GM21825 (cell line): ENCODE results near the gene GADL1.

Experiments
- ATAC-seq: cut with Tn5 transposase; IDR thresholded peaks from one replicate; pipeline ENCODE4 v1.9.1; 2021; ENCODE audit warnings: mild to moderate bottlenecking, moderate library complexity; ENCODE audit not compliant: unreplicated experiment

GADL1 gene

DNA sequence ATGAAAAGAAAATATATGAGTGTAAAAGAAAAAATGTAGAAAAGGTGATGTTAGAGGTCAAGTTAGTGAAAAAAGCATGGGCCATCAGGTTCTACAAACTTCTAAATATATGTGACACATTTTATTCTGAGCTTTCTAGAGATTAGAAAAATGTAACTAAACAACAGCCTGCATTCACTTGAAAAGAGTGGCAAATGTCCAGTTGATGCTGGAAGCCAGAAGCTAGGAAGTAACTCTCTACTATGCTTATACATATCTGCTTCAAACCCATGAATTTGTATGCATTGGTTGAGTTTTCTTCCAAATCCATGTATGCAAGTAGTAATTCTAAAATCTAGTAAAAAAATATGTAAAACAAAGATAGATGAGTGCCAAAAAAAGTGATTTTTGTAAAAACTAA is 164.5 kb downstream of the GADL1 start:
- no peak for ATAC-seq

DNA sequence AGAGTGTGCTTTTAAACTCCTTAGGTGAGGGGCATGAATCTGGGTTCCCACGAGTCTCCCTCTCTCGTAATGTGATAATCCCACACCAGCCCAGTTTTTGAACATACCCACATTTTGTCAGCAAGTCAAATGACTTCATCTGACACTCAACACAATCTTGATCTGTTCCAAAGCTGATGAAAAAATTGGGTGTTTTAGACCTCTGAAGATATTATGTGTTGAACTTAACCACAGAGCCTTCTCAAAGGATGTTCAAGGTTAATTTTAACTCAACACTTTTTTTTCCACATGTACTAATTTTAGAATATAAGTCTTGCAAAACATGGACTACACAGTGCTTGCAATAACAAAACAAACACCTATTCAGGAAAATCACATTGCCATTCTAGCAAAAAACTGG is 164.9 kb downstream of the GADL1 start:
- no peak for ATAC-seq

DNA sequence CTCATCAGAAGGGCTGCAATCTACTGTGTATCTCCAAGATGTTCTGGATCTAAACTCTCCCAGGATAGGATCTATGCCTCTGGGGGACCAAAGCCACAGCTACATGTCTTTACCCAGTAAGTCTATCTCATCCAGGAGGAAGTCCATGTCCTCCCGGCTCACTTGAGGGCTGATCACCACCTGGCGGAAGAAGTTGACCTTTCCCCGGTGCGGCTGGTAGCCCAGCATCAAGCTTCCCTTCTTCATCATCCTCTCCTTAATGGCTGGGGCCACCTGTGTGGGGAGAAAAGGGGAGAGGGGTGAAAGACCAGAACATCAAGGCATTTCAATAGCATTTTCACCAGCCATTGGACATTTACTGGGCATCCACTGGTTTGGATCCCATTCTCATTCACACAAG is 166.3 kb downstream of the GADL1 start:
- no peak for ATAC-seq

DNA sequence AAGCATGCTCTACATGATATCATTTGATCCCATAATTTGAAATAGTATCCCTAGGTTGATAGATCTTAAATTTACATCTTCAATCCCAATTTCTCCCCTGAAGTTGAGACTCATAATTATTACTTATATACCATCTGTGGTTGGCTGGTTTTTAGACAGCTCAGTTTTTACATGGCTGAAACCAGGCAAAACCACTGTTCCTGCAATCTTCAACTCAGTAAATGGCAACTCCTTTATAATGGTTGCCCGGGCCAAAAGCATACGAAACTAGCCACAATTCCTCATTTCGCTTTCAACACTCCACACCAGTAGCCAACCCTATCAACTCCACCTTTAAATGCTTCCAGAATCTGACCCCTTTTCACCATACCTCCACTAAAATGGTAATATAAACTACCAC is 169.6 kb downstream of the GADL1 start:
- no peak for ATAC-seq

DNA sequence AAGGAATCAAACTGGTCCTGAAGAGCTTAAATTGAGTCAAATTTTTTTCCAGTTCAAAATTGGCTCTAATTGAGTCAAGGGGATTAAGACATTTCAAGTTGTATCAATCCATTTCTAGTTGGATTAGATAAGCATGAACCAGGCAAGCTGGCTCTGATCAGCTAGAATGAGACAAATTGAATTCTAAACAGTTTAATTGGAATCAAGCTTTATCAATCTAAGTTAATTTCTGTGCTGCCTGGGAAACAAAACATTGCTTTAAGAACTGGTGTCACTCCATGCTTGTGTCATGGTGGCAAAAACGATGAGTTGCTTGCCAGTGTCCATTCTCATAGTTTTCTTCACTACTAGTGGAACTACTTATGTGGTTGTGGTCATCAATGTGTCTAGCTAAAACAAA is 171.2 kb downstream of the GADL1 start:
- no peak for ATAC-seq

DNA sequence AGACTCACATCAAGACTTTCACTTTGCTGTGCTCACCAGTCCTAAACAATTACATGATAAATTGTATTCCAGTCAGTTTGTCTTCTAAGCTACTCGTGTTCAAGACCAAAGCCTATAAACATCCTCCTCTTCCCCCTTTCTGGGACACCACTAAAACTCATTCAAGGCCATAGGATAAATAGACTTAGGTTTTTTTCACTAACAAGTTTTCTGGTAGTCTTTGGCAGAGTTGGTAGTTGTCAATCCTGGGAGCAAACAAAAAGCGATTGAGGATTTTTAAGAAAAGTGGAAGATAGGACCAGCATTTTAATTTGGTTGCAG is 173.2 kb downstream of the GADL1 start:
- no peak for ATAC-seq

DNA sequence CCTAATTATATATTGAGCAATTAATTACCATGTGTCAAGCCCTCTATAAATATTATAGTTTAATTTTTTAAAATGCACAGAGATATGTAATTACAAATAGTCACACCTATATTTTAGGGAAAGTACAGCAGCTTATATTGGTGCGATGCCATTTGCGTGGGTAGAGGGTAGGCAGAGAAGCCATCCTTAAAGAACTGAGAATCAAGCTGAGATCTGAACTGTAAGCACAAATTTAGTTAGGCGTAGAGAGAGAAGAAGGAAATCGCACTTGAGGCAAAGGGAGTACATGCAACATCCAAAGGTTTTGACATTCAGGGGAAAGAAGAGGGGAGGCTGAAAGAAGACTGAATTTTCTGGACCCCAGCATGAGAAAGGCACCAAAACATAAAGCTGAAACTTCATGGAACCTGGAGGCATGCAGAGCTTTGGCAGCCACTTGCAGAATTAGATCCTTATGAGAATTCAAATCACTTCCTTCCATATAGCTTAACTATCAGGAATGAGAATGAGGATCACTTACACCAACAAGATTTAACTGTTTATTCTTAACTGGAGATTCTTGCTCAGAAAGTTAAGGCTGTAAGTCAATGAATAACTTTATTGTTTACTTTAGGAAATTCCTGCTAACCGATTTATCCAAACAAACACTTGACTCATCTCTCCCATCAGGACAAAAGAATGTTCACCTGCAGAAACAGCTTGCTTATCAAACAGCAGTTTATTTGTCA is 173.7 kb downstream of the GADL1 start:
- no peak for ATAC-seq

DNA sequence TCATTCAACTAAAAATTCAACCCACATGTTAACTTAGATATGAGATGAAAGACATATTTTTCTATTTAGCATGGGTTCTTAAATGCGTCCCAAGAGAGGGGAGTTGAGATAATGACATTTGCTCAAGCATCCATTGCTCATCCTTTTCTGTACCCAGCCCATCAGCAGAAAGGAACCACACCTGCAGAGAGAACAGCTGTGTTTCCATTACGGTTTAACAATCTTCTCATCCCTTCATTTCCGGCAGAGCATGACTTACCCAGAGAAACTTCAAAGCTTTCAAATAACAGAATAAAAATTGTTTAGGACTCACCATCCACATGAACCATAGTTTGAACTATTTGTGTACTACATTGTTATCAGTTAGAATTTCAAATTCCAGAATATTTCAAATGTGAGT is 174.9 kb downstream of the GADL1 start:
- ATAC-seq = no peak

DNA sequence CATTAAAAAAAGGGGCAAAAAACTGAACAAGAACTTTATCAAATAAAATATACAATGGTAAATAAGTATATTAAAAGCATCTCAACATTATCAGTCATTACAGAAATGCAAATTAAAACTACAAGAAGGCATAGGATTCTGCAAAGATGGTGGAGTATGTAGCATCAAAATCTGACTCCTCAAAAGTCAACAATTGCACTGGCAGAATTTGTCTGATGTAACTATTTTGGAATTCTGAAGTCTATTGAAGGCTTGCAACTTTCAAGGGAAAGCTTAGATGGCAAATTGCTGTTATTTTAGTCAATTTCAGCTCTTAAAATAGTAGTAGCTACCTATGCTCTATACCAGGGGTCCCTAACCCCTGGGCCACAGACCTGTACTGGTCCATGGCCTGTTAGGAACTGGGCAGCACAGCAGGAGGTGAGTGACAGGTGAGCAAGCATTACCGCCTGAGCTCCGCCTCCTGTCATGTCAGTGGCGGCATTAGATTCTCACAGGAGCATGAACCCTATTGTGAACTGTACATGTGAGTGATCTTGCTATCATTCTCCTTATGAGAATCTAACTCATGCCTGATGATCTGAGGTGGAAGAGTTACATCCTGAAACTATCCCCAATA is 180.5 kb downstream of the GADL1 start:
- no peak for ATAC-seq

DNA sequence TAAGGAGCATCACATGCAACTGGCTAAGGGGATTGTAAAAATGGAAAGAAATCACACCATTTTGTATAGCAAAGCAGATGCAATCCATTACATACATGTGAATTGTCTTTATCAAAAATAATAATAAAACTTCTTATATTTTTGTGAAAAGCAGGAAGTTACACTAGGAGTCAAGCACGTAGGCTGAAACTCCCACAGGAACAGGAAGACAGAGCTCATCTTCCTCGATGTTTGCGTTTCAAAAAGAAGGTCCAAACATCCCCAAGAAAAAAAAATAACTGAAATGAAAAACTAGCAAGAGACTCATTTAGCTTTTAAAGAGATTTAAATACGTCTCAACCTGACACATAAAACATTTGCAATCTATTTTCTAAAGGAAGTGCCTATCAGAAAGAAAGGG is 181.5 kb downstream of the GADL1 start:
- ATAC-seq = no peak

DNA sequence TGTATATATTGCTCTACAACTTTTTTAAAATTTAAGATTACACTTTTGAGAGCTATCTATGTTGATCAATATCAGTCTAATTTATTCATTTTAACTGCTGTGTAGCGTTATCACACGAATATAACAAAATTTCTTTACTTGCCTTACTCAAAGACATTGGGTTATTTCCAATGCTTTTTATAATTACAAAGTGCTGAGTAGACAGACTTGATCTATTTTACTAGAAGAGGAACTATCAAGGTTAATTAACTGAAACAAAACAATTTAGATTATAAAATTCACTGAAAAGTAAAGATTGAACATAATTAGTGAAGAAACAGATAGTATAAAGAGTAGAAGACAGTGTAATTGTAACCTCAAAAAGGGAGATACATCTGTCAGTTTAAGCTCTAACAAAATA is 182.6 kb downstream of the GADL1 start:
- no peak for ATAC-seq

DNA sequence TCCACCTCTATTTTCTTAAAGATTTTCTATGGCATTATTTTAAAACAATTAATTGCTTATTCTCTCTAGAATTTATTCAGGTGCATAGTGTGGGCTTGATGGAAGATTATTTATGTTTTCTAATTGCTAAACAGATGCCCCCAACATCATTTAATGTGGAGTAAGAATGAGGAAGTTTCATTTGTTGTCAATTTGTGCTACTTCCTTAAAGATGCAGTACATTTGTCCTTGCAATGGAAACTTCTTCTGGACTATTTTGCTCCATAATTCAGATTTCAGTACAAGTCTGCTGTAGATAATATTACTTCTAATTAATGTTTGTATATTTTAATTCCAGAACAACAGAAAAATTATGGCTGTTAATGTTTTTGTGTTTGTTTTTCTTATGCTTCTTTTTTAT is 183.3 kb downstream of the GADL1 start:
- no peak for ATAC-seq

DNA sequence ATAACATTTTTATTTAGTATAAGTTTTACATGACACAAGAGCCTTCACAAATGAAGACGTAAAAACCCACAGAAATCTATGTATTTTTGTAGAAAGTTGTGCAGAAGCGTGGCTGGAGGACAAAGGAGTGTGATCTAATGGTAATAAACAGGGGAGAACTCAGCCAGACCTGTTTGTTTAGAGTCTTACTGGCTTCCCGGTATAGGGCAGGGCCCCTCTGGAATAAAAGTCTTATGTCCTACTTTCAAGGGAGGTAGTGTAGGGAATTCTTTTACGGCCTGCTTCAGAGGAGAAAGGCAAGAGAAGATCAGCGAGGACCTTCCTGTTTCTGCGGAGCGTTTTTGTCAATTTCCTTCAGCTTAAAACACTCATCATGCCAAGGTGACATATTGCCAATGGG is 184.4 kb downstream of the GADL1 start:
- no peak for ATAC-seq

DNA sequence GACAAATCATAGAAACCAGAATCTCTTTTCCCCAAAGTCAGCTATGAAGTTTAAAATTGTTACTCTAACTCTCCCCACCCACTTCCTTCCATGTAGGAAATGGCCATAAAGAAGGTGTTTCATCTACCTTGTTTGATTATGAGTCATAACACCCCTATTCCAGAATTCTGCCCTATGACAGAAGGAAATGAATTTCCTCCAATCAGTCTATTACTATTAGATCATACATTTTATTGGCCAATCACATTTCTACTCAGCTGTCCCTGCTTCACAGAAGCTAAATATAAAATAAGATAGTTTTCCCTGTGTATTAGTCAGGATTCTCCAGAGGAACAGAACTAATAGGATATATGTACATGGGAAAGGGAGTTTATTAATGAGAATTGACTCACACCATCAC is 186.0 kb downstream of the GADL1 start:
- no peak for ATAC-seq

DNA sequence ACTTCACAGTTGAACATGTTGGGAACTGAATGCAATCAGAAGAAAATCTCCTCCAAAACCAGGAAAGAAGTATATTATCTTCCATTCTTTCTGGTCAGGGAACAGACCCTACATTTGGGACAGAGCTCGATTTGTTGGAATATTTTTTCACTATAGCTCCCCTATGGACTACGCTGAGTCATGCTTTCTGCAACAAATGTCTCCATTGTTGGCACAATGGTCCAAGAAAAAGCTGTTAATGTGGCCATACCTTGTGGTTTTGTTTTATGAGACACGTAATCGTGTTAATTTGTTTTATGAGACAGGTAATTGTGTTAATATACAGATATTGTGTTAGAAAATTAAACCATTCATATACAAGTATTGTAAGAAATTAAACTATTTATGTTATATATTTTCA is 186.6 kb downstream of the GADL1 start:
- no peak for ATAC-seq

DNA sequence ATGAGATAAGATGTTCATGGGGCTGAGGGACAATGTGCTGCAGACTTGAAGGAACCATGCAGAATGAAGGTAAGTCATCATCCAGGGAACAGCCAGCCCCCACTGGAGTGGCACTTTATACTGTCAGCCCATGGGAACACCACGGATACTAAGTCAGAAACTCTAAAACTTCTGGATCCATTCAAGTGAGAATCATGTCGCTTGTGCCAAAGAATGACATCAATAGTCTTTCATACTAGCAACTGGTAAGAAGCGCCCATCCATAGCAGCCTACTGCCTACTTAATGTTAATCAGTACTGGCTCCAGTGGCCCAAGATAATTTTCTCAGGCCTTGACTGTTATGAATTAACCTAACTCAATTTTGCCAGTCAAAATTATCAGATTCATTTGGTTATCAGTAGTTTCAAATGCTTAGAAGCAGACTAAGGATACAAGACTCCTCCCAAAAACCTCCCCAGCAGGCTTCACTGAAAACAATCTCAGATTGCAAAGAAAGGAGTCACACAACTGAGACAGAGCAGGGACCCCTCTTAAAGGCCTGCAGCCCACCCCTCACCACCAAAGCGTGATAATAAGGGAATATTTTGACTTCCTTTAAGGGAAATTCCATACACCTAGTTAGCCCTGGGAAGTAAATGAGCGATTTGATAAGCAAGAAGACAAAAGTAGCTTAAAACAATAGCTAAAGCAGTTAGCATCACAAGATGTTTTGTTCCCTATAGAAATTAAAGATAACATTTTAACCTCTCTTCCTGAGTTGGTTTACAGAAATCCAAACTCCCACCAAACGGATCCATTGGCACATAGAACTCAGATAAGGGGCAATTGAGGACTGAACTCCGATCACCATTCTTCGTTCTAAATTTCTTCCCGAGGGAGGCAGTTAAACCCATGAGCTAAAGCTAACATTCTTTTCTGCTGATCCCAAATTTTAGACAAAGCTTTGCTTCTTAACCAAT is 189.2 kb downstream of the GADL1 start:
- ATAC-seq = no peak

DNA sequence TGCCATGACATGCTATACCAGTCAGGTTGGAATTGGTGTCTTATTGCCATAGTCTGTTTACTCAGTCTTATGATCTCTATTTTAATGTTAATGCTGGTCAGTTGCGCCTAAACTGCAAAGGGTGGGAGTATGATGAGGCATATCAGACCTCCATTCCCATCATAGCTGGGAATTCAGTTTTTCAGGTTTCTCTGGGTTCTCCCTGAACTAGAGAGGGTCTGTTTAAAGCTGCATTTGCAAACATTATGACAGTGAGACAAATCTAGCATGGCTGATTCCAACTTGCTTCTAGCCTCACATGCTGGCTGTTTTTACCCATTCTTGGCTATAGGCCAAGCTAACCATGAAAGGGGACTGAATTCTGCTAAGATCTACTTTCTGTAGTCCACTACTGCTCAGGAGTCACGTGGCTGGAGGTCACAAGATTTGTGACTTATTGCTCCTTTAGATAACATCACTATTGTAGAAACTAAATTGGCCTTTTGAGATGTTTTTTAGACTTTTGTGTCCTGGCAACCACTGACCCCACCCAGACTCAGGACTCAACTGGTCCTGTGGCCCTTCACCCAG is 191.5 kb downstream of the GADL1 start:
- ATAC-seq = no peak

DNA sequence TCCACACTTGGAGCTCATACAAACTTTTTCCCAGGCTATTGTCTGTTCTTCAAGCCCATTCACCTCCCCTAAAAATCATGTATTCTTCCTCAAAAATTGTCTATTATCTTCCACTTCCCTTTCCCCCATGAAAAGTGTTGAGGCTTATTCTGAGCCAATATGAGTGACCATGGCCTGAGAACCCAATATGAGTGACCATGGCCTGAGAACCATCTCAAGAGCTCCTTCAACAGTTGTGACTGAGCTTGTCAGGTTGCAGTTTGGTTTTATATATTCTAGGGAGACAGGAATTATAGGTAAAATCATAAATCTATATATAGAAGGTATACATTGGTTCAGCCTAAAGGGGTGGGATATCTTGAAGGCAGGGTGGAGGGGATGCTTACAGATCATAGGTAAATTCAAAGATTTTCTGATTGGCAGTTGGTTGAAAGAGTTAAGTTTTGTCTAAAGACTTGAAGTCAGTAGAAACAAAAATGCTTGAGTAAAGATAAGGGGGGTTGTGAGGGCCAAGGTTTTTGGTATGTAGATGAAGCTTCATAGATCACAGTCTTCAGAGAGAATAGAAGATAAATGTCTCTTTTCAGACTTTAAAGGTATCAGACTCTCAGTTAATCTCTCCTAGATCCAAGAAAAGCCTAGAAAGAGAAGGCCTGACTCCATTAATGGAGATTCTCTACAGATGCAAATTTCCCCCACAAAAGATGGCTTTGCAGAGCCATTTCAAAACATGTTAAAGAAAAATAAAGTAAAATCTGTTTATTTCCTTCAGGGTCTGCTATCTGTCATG is 192.2 kb downstream of the GADL1 start:
- no peak for ATAC-seq

DNA sequence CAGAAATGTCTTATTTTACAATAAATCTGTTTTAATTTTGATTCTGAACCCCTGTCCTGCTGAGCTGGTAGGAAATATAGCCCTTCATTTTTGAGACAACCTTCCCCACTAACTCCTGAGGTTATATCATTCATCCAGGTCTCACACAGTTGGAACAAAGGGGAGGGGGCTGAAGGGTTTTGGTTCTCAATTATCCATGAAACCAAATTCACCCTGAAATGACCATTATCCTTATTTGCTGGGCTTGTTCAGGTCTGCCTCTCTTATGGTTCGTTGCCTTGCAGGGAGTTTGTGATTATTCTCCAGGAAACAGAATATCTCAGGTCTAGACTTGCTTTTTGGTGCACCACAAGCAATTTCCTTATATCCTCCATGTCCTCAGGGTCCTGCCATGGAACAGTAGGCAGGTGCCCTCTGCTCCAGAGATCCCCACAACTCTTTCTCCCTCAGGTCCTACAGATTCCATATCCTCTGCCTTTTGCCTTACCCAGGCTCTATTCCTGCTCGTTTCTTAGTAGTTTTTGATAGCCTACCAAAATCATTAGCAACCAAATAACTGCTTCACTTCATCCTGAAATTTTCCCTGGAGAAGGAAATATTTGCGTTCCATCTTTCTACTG is 193.6 kb downstream of the GADL1 start:
- ATAC-seq = no peak

DNA sequence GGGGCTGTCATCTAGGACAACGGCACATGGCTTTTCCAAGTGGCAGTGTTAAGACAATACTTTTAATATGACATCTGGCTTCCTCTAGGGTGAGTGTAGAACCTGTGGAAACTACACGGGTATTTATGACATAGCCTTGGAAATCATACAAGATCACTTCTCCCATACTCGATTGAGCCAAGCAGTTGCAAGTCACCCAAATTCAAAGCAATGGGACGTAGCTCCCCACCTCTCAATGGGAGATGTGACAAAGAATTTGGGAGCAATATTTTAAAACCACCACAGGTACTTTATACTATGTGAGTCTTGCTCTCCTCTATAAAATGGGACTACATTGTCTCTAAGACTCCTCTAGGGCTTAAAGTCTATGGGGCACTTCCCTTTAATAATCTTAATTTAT is 194.5 kb downstream of the GADL1 start:
- ATAC-seq = no peak
